Femur (tissue), 1 donor: ENCODE data around the gene PCDHA8.
"Not testable (repeated sequence)": the region's sequence is repeated elsewhere in the genome, so short reads cannot be mapped to it uniquely, and the experiment has no call there.

Experiments used
- DNase-seq: peaks from one replicate; pipeline ENCODE4 v3.0.0-alpha.2; 2017

PCDHA8 gene

DNA sequence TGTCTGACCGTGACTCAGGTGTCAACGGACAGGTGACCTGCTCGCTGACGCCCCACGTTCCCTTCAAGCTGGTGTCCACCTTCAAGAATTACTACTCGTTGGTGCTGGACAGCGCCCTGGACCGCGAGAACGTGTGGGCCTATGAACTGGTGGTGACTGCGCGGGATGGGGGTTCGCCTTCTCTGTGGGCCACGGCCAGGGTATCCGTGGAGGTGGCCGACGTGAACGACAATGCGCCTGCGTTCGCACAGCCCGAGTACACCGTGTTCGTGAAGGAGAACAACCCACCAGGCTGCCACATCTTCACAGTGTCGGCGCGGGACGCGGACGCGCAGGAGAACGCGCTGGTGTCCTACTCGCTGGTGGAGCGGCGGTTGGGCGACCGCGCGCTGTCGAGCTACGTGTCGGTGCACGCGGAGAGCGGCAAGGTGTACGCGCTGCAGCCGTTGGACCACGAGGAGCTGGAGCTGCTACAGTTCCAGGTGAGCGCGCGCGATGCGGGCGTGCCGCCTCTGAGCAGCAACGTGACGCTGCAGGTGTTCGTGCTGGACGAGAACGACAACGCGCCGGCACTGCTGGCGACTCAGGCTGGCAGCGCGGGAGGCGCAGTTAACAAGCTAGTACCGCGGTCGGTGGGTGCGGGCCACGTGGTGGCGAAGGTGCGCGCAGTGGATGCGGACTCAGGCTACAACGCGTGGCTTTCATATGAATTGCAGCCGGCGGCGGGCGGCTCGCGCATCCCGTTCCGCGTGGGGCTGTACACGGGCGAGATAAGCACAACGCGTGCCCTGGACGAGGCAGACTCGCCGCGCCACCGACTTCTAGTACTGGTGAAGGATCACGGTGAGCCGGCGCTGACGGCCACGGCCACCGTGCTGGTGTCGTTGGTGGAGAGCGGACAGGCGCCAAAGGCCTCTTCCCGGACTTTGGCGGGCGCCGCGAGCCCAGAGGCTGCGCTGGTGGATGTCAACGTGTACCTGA, 29.5 kb downstream of the PCDHA8 start:
- no peak for DNase-seq

DNA sequence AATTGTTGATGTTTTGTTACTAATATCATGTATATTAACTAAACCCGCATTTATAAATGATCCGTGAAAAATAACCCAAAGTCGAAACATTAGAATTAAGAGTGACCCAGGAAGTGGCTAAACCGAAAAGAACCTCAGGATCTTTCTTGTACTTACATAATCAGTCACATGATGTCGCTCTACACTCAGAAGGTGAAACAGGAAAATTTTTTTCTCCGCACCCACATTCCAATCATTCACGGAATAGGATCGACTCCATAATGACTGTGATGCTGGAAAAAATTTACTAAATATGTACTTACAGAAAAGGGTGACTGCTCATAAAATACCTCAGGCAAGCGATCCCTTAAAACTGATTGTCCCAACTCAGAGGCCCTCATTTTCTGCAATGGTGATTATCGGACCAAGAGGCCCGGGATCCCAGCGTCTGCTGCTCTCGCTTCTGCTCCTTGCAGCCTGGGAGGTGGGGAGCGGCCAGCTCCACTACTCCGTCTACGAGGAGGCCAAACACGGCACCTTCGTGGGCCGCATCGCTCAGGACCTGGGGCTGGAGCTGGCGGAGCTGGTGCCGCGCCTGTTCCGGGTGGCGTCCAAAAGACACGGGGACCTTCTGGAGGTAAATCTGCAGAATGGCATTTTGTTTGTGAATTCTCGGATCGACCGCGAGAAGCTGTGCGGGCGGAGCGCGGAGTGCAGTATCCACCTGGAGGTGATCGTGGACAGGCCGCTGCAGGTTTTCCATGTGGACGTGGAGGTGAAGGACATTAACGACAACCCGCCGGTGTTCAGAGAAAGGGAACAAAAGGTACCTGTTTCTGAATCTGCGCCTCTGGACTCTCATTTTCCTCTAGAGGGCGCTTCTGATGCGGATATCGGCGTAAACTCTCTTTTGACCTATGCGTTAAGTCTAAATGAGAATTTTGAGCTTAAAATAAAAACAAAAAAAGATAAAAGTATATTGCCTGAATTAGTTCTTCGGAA, 34.4 kb downstream of the PCDHA8 start, which contains the start of gene PCDHA12:
Gene PCDHA12 (plus strand): TSS at position 224 of the 981 bp plus-strand sequence. CDS start 165 bp downstream, at position 389.
- no peak for DNase-seq

DNA sequence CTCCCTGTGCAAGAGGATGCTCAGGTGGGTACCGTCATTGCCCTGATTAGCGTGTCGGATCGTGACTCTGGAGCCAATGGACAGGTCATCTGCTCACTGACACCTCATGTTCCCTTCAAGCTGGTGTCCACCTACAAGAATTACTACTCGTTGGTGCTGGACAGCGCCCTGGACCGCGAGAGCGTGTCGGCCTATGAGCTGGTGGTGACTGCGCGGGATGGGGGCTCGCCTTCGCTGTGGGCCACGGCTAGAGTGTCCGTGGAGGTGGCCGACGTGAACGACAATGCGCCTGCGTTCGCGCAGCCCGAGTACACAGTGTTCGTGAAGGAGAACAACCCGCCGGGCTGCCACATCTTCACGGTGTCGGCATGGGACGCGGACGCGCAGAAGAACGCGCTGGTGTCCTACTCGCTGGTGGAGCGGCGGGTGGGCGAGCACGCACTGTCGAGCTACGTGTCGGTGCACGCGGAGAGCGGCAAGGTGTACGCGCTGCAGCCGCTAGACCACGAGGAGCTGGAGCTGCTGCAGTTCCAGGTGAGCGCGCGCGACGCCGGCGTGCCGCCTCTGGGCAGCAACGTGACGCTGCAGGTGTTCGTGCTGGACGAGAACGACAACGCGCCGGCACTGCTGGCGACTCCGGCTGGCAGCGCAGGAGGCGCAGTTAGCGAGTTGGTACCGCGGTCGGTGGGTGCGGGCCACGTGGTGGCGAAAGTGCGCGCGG, 35.7 kb downstream of the PCDHA8 start:
- not testable (repeated sequence) for DNase-seq

DNA sequence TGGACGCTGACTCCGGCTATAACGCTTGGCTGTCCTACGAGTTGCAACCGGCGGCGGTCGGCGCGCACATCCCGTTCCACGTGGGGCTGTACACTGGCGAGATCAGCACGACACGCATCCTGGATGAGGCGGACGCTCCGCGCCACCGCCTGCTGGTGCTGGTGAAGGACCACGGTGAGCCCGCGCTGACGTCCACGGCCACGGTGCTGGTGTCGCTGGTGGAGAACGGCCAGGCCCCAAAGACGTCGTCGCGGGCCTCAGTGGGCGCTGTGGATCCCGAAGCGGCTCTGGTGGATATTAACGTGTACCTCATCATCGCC, 36.2 kb downstream of the PCDHA8 start:
- no peak for DNase-seq

DNA sequence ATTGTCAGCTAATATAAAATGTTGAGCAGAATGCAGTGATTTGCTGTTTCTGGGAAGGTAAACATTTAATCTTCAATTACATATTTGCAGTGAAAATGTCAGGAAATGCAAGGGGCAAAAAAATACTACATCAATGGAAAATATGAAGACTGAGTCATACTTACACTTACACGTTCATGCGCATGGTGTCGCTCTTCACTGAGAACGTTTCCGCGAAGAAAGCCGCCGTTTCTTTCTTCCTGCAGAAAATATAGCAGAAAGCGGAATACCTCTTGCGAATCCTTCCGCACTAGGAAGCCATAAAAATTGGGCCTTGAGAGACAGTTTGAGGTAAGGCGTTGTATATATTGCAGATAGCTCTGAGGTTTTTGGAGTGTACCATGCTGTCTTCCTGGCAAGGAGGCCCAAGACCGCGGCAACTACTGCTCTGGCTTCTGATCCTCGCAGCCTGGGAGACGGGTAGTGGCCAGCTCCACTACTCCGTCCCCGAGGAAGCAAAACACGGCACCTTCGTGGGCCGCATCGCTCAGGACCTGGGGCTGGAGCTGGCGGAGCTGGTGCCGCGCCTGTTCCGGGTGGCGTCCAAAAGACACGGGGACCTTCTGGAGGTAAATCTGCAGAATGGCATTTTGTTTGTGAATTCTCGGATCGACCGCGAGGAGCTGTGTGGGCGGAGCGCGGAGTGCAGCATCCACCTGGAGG, 41.1 kb downstream of the PCDHA8 start, which contains the start of gene PCDHA13:
Gene PCDHA13 (plus strand): TSS at position 236 of the 702 bp plus-strand sequence. CDS start 145 bp downstream, at position 381.
- no peak for DNase-seq

DNA sequence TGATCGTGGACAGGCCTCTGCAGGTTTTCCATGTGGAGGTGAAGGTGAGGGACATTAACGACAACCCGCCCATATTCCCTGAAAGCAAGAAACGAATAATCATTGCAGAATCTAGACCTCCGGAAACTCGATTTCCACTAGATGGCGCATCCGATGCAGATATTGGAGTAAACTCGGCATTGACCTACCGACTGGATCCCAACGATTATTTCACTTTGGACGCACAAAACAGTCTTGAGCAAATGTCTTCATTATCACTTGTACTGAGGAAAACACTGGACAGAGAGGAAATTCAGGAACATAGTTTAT, 41.6 kb downstream of the PCDHA8 start:
- no peak for DNase-seq

DNA sequence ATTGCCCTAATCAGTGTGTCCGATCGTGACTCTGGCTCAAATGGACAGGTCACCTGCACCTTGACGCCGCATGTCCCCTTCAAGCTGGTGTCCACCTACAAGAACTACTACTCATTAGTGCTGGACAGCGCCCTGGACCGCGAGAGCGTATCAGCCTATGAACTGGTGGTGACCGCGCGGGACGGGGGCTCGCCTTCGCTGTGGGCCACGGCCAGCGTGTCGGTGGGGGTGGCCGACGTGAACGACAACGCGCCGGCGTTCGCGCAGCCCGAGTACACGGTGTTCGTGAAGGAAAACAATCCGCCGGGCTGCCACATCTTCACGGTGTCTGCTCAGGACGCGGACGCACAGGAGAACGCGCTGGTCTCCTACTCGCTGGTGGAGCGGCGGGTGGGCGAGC, 42.4 kb downstream of the PCDHA8 start:
- no peak for DNase-seq

DNA sequence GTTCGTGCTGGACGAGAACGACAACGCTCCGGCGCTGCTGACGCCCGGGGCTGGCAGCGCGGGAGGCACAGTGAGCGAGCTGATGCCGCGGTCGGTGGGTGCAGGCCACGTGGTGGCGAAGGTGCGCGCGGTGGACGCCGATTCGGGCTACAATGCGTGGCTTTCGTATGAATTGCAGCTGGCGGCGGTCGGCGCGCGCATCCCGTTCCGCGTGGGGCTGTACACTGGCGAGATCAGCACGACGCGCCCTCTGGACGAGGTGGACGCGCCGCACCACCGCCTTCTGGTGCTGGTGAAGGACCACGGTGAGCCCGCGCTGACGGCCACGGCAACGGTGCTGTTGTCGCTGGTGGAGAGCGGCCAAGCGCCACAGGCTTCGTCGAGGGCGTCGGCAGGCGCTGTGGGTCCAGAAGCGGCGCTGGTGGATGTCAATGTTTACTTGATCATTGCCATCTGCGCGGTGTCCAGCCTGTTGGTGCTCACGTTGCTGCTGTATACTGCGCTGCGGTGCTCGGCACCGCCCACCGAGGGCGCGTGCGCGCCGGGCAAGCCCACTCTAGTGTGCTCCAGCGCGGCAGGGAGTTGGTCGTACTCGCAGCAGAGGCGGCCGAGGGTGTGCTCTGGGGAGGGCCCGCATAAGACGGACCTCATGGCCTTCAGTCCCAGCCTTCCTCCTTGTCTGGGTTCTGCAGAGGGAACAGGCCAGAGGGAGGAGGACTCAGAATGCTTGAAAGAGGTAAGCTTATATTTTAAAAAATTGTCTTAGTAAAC, 43.1 kb downstream of the PCDHA8 start:
- no peak for DNase-seq
